DND-41 (cell line): ENCODE results near the gene STXBP6.

Source experiments
- ATAC-seq: fragments of 200-7000 bp; cut with Tn5 transposase; 3 replicates; pipeline ENCODE4 v1.9.1; 2021; ENCODE audit warnings: low read depth; ENCODE audit not compliant: insufficient read depth
- DNase-seq: peaks from one replicate; pipeline ENCODE4 v3.0.0-alpha.2; 2020
- H2AFZ ChIP-seq: 2 replicates; pipeline ENCODE4 v1.6.0; 2012; ENCODE audit warnings: low read depth, low read length
- H3K27ac ChIP-seq: 2 replicates; pipeline ENCODE4 v1.5.1; 2012; ENCODE audit warnings: low read length, inconsistent platforms
- H3K27me3 ChIP-seq: fragments of 200-600 bp; sonication (generic); 2 replicates; pipeline ENCODE4 v1.6.0; 2012; ENCODE audit warnings: low read length, mild to moderate bottlenecking, inconsistent platforms; ENCODE audit not compliant: insufficient read depth, poor library complexity
- H3K36me3 ChIP-seq: 2 replicates; pipeline ENCODE4 v1.5.1; 2012; ENCODE audit warnings: low read length, inconsistent platforms; ENCODE audit not compliant: insufficient read depth
- H3K4me1 ChIP-seq: 2 replicates; pipeline ENCODE4 v1.5.1; 2012; ENCODE audit warnings: mild to moderate bottlenecking, low read length; ENCODE audit not compliant: insufficient read depth
- H3K4me2 ChIP-seq: 2 replicates; pipeline ENCODE4 v1.6.0; 2012; ENCODE audit warnings: mild to moderate bottlenecking, moderate library complexity, low read length, inconsistent platforms; ENCODE audit not compliant: insufficient read depth
- H3K4me3 ChIP-seq, 2 experiments: fragments of 200-600 bp in 1 of 2; shearing (Covaris generic) in 1 of 2; 2 replicates each; pipeline ENCODE4 v1.5.1; 2012 to 2016; ENCODE audit warnings: inconsistent platforms in 2 of 2, low read length in 2 of 2, mild to moderate bottlenecking in 2 of 2, low read depth in 1 of 2, moderate library complexity in 1 of 2
- H3K79me2 ChIP-seq: 2 replicates; pipeline ENCODE4 v1.6.0; 2012; ENCODE audit warnings: low read length, inconsistent platforms; ENCODE audit not compliant: insufficient read depth
- H3K9ac ChIP-seq: 2 replicates; pipeline ENCODE4 v1.6.0; 2012; ENCODE audit warnings: low read depth, mild to moderate bottlenecking, inconsistent platforms, low read length, moderate library complexity
- H3K9me3 ChIP-seq: 2 replicates; pipeline ENCODE4 v1.5.1; 2012; ENCODE audit warnings: low read length, moderate library complexity, mild to moderate bottlenecking, inconsistent platforms; ENCODE audit not compliant: insufficient read depth, severe bottlenecking
- H4K20me1 ChIP-seq: 2 replicates; pipeline ENCODE4 v1.6.0; 2012; ENCODE audit warnings: low read length; ENCODE audit not compliant: insufficient read depth
- EZH2 ChIP-seq: IDR thresholded peaks from 3 replicates; pipeline ENCODE4 v1.6.1; 2012; ENCODE audit warnings: borderline replicate concordance, low read depth, mild to moderate bottlenecking, moderate library complexity, low read length, inconsistent platforms; ENCODE audit not compliant: severe bottlenecking
- TF ChIP-seq, protein P1 (sequence below): IDR thresholded peaks from 2 replicates; pipeline ENCODE4 v1.5.1; 2012; ENCODE audit warnings: borderline replicate concordance, low read length, moderate library complexity, mild to moderate bottlenecking; ENCODE audit not compliant: poor library complexity, severe bottlenecking; ENCODE audit errors: extremely low read depth

STXBP6 gene

GRCh38 chr14:25049093-25049567, 817 bp downstream of the STXBP6 start:
- Histone ChIP-seq H3K4me1 (no peaks in the 10 kb centered on the region), H4K20me1 (no peaks in the 10 kb centered on the region), H3K27ac (no peak overlapping the region), H3K27me3 (no peaks in the 10 kb centered on the region), H3K4me3 (no peak overlapping the region), H3K79me2 (no peaks in the 10 kb centered on the region), H3K4me2 (no peak overlapping the region), H3K9ac (no peak overlapping the region), H2AFZ (no peak overlapping the region), H3K36me3 (no peaks in the 10 kb centered on the region), H3K9me3 (no peaks in the 10 kb centered on the region)
- no peak for DNase-seq
- no peak for ATAC-seq
- TF ChIP-seq, protein P1, sequence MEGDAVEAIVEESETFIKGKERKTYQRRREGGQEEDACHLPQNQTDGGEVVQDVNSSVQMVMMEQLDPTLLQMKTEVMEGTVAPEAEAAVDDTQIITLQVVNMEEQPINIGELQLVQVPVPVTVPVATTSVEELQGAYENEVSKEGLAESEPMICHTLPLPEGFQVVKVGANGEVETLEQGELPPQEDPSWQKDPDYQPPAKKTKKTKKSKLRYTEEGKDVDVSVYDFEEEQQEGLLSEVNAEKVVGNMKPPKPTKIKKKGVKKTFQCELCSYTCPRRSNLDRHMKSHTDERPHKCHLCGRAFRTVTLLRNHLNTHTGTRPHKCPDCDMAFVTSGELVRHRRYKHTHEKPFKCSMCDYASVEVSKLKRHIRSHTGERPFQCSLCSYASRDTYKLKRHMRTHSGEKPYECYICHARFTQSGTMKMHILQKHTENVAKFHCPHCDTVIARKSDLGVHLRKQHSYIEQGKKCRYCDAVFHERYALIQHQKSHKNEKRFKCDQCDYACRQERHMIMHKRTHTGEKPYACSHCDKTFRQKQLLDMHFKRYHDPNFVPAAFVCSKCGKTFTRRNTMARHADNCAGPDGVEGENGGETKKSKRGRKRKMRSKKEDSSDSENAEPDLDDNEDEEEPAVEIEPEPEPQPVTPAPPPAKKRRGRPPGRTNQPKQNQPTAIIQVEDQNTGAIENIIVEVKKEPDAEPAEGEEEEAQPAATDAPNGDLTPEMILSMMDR: no peak
- no peak for TF ChIP-seq EZH2

GRCh38 chr14:25048170-25049016, 1.6 kb downstream of the STXBP6 start:
- no peaks in the 10 kb centered on the region for H3K79me2 ChIP-seq
- H3K36me3 ChIP-seq: no peaks in the 10 kb centered on the region
- no peak for DNase-seq
- no peak overlapping the region for H3K9ac ChIP-seq
- H2AFZ ChIP-seq: no peak overlapping the region
- no peaks in the 10 kb centered on the region for H4K20me1 ChIP-seq
- ATAC-seq: no peak
- H3K27me3 ChIP-seq: no peaks in the 10 kb centered on the region
- H3K4me3 ChIP-seq: no peak overlapping the region
- no peak overlapping the region for H3K27ac ChIP-seq
- no peaks in the 10 kb centered on the region for H3K9me3 ChIP-seq
- no peak overlapping the region for H3K4me2 ChIP-seq
- TF ChIP-seq EZH2: no peak
- TF ChIP-seq, protein P1: no peak
- no peaks in the 10 kb centered on the region for H3K4me1 ChIP-seq

DNA sequence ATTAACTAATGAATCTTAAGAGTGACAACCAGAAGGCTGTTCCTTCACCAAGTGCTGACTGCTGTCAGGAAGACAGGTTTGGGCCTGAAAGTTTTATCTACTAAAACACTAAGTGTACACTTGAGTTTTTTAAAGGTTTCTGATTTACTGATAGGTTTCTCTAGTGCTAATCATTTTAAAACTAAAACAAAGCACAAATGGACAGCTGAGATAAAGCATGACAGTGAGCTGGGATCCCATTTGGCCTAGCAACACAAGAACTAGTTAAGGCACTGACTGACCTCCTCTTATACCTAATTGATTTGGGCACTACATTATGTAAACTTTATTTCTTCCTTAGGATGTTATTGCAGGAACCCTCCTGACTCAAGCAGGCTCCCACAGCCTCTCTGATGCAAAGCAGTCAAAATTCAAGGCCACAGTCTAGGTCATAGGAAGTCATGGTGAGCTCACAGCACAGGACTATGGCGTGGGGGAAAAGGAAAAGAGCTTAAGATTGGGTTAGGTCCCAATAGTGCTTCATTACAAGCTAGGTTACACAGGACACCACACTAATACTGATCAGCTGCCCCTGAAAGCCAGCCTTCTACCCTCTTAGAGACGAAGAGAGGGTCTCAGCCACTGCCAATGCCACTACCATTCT, 3.5 kb downstream of the STXBP6 start:
- Histone ChIP-seq H2AFZ (no peak overlapping the region), H3K27me3 (no peaks in the 10 kb centered on the region)

More for the DNA sequence above, 3.5 kb downstream of the STXBP6 start:
- H3K36me3 ChIP-seq: no peaks in the 10 kb centered on the region
- no peak for TF ChIP-seq EZH2
- TF ChIP-seq, protein P1: no peak
- H3K4me2 ChIP-seq: no peak overlapping the region
- no peak for DNase-seq
- no peak overlapping the region for H3K27ac ChIP-seq
- no peak overlapping the region for H3K9ac ChIP-seq
- ATAC-seq: no peak
- no peaks in the 10 kb centered on the region for H3K4me1 ChIP-seq
- no peaks in the 10 kb centered on the region for H4K20me1 ChIP-seq
- H3K4me3 ChIP-seq: no peak overlapping the region
- H3K9me3 ChIP-seq: no peaks in the 10 kb centered on the region
- no peaks in the 10 kb centered on the region for H3K79me2 ChIP-seq
